Caco-2 (cell line): ENCODE results near the gene OPA1. TPM values are rescaled to one million over a fixed set of nuclear protein-coding genes. Genes with fewer than 3 reads are reported as not detected.

Experiments
- BruUV-seq: library from RNA; stranded (reverse); fragments of 400-500 nt; replicated peaks from 2 replicates; lab custom pipeline; 2021; lab: Mats Ljungman, UMichigan
- CTCF ChIA-PET: fragments of 300-600 bp; sonication (Branson Sonifier 250); formaldehyde crosslinking; loops from one replicate; lab custom pipeline; 2022; ENCODE audit warnings: antibody characterized with exemption; lab: Charles Lee
- POLR2A ChIA-PET: fragments of 300-600 bp; sonication (Branson Sonifier 250); formaldehyde crosslinking; loops from one replicate; lab custom pipeline; 2022; ENCODE audit warnings: antibody characterized with exemption; lab: Charles Lee
- DNase-seq, 2 experiments: peaks; one replicate each; pipeline versions ENCODE4 v3.0.0 to v3.0.0-alpha.2; 2020 to 2022
- H3K27me3 ChIP-seq: replicated peaks from 2 replicates; pipeline ENCODE4 v1.6.0; 2011; ENCODE audit warnings: low read length; ENCODE audit not compliant: control insufficient read depth, insufficient read depth
- H3K36me3 ChIP-seq: 2 replicates; pipeline ENCODE4 v1.5.1; 2011; ENCODE audit warnings: low read length; ENCODE audit not compliant: control insufficient read depth, insufficient read depth
- H3K4me1 ChIP-seq: fragments of 250-450 bp; sonication (Bioruptor Pico); 2 replicates; pipeline ENCODE4 v1.5.1; 2020; ENCODE audit warnings: mild to moderate bottlenecking
- H3K4me3 ChIP-seq: 2 replicates; pipeline ENCODE4 v1.5.1; 2011; ENCODE audit warnings: low read depth, mild to moderate bottlenecking, control low read depth, low read length
- H3K9me3 ChIP-seq: fragments of 250-450 bp; sonication (Bioruptor Pico); 2 replicates; pipeline ENCODE4 v1.5.1; 2020; ENCODE audit warnings: mild to moderate bottlenecking, moderate library complexity
- H3K27ac Mint-ChIP-seq: one replicate; pipeline ENCODE4 v1.8.0; 2022; ENCODE audit warnings: mixed read lengths; ENCODE audit not compliant: unreplicated experiment
- H3K27me3 Mint-ChIP-seq: one replicate; pipeline ENCODE4 v1.8.0; 2022; ENCODE audit warnings: mixed read lengths; ENCODE audit not compliant: insufficient read depth, unreplicated experiment
- H3K36me3 Mint-ChIP-seq: one replicate; pipeline ENCODE4 v1.8.0; 2022; ENCODE audit warnings: mild to moderate bottlenecking, mixed read lengths; ENCODE audit not compliant: insufficient read depth, unreplicated experiment
- H3K4me1 Mint-ChIP-seq: one replicate; pipeline ENCODE4 v1.8.0; 2022; ENCODE audit warnings: low read depth, mixed read lengths; ENCODE audit not compliant: unreplicated experiment
- H3K4me3 Mint-ChIP-seq: one replicate; pipeline ENCODE4 v1.8.0; 2022; ENCODE audit warnings: mild to moderate bottlenecking, moderate library complexity, mixed read lengths; ENCODE audit not compliant: unreplicated experiment
- H3K9me3 Mint-ChIP-seq: one replicate; pipeline ENCODE4 v1.8.0; 2022; ENCODE audit warnings: mixed read lengths; ENCODE audit not compliant: unreplicated experiment
- CTCF ChIP-seq, 2 experiments: fragments of 200-600 bp in 1 of 2; IDR thresholded peaks; 1 replicate in 1 of 2; 2 replicates in 1 of 2; pipeline versions ENCODE4 v1.5.1 to v1.8.0; 2011 to 2022; ENCODE audit warnings: antibody characterized with exemption in 1 of 2, control low read depth in 1 of 2, inconsistent platforms in 1 of 2, low read depth in 1 of 2, low read length in 1 of 2, mild to moderate bottlenecking in 1 of 2, moderate library complexity in 1 of 2; ENCODE audit not compliant: insufficient read depth in 1 of 2, severe bottlenecking in 1 of 2, unreplicated experiment in 1 of 2
- intact Hi-C: fragments of 100-400 bp; cut with micrococcal nuclease; formaldehyde crosslinking; loops from one replicate; pipeline ENCODE4 v1.10.0; 2022; ENCODE audit not compliant: unreplicated experiment
- total RNA-seq: library from RNA; stranded (reverse); gene quantifications from 2 replicates; pipeline ENCODE4 v1.2.3, GENCODE V29; 2022

The OPA1 gene
- total RNA-seq, 1 experiment from 2014 or later: 61.4 TPM

GRCh38 chr3:193744822-193745684 is 152.0 kb downstream of the OPA1 start:
- Histone ChIP-seq H3K4me1 (peaks cover 30% of the 10 kb centered on the region), H3K9me3 (no peaks in the 10 kb centered on the region), H3K36me3 (no peaks in the 10 kb centered on the region), H3K4me3 (no peak overlapping the region), H3K27me3 (no peaks in the 10 kb centered on the region)
- ChIA-PET CTCF (interaction anchor here (0.9 to 1.5 kb wide), 2 partner anchors 36 to 571 kb away, joined by 3 to 13 read pairs; no protein-coding TSS in a partner anchor), POLR2A (interaction anchor here (1.1 kb wide), 1 partner anchor 392 kb away, joined by 7 read pairs; no protein-coding TSS in a partner anchor)
- Mint-ChIP-seq H3K27ac (peak overlapping the region; percentile 87), H3K36me3 (peaks cover 8% of the 10 kb centered on the region), H3K4me1 (peaks cover 24% of the 10 kb centered on the region), H3K9me3 (no peaks in the 10 kb centered on the region), H3K27me3 (no peaks in the 10 kb centered on the region), H3K4me3 (no peak overlapping the region)
- peak; percentile 36 to 40 for DNase-seq
- BruUV-seq: no TSS peak
- TF ChIP-seq CTCF (IDR thresholded peaks at IDR 0.05; ENCODE audit: insufficient read depth in 1 of 2, low read depth in 1 of 2, low read length in 1 of 2, severe bottlenecking in 1 of 2, unreplicated experiment in 1 of 2): no peak
- intact Hi-C loops: loop anchor here (1.0 to 2.0 kb wide), 4 partner anchors 16 to 386 kb away; no protein-coding TSS in a partner anchor

DNA sequence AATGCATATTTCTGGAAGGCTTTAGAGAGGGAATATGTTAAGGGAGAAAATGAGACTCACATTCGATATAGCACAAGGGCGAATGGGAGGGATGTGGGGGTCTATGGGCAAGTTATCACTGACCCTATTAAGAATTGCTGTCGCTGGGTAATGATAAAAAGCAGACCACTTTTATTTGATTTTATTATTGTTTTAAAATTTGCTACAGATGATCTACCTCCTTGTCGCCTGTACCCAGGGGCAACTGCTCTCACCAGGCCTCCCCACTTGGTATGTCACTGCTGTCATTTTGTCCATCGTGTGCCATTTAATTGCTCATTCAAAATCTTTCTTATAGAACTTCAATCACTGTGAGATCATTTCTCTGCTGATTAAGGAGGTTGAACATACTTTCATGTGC is 153.8 kb downstream of the OPA1 start:
- peaks cover 8% of the 10 kb centered on the region for H3K36me3 Mint-ChIP-seq
- no TSS peak for BruUV-seq
- H3K36me3 ChIP-seq: no peaks in the 10 kb centered on the region
- no peaks in the 10 kb centered on the region for H3K9me3 ChIP-seq
- H3K4me3 Mint-ChIP-seq: no peak overlapping the region
- POLR2A ChIA-PET: no interaction called here
- no peak overlapping the region for H3K4me3 ChIP-seq
- H3K27ac Mint-ChIP-seq: no peak overlapping the region
- peaks cover 24% of the 10 kb centered on the region for H3K4me1 Mint-ChIP-seq
- no peaks in the 10 kb centered on the region for H3K9me3 Mint-ChIP-seq
- CTCF ChIA-PET: no interaction called here
- H3K27me3 ChIP-seq: no peaks in the 10 kb centered on the region
- peaks cover 30% of the 10 kb centered on the region for H3K4me1 ChIP-seq
- DNase-seq: no peak
- H3K27me3 Mint-ChIP-seq: no peaks in the 10 kb centered on the region
- intact Hi-C loops: no loop called here
- TF ChIP-seq CTCF (IDR thresholded peaks at IDR 0.05; ENCODE audit: insufficient read depth in 1 of 2, low read depth in 1 of 2, low read length in 1 of 2, severe bottlenecking in 1 of 2, unreplicated experiment in 1 of 2): no peak

Other genes starting within 250 kb of the OPA1 start
- not detected in 2 replicates for gene ATP13A5, start 214.5 kb upstream of the OPA1 start, total RNA-seq
- 1.2 and 1.4 TPM in 2 replicates for gene ATP13A4, start 38.3 kb upstream of the OPA1 start, total RNA-seq